ENCODE results near the gene LRRC4.
A peak's percentile ranks its signal among the peaks of the same experiment; 100 is the strongest.

LRRC4 gene

GRCh38 chr7:128029405-128029995, 1.7 kb downstream of the LRRC4 start:
- no peak for DNase-seq

GRCh38 chr7:128027485-128027980, 3.7 kb downstream of the LRRC4 start:
- no peak for DNase-seq

GRCh38 chr7:128026551-128026950, 4.7 kb downstream of the LRRC4 start:
- DNase-seq = no peak

GRCh38 chr7:128025819-128026218, 5.4 kb downstream of the LRRC4 start:
- DNase-seq = no peak

- DNase-seq = no peak
These were observed 5.9 kb downstream of the LRRC4 start for GRCh38 chr7:128025380-128025779.

- no peak for DNase-seq
These were observed 7.1 kb downstream of the LRRC4 start for GRCh38 chr7:128024151-128024550.

- DNase-seq = no peak
These were observed 8.4 kb downstream of the LRRC4 start for GRCh38 chr7:128022631-128023532.

GRCh38 chr7:128021366-128021765, 9.9 kb downstream of the LRRC4 start:
- no peak for DNase-seq

- no peak for DNase-seq
These were observed 11.1 kb downstream of the LRRC4 start for GRCh38 chr7:128020159-128020558.

GRCh38 chr7:128019288-128019687, 11.9 kb downstream of the LRRC4 start:
- DNase-seq = no peak

GRCh38 chr7:128017862-128018845, 13.1 kb downstream of the LRRC4 start:
- no peak for DNase-seq

- DNase-seq = no peak
These were observed 13.8 kb downstream of the LRRC4 start for GRCh38 chr7:128017460-128017859.

- no peak for DNase-seq
These were observed 16.4 kb downstream of the LRRC4 start for GRCh38 chr7:128014811-128015210.

- no peak for DNase-seq
These were observed 20.0 kb downstream of the LRRC4 start for GRCh38 chr7:128011131-128011661.

GRCh38 chr7:128010391-128011127, 20.7 kb downstream of the LRRC4 start:
- DNase-seq = no peak

- no peak for DNase-seq
These were observed 22.5 kb downstream of the LRRC4 start for GRCh38 chr7:128008744-128009143.

- no peak for DNase-seq
These were observed 23.1 kb downstream of the LRRC4 start for GRCh38 chr7:128008141-128008540.

- DNase-seq = no peak
These were observed 23.9 kb downstream of the LRRC4 start for GRCh38 chr7:128007303-128007680.

- DNase-seq = no peak
These were observed 24.5 kb downstream of the LRRC4 start for GRCh38 chr7:128006550-128007302.

GRCh38 chr7:128005759-128006159, 25.5 kb downstream of the LRRC4 start:
- DNase-seq = no peak

- peak; percentile 25 for DNase-seq
These were observed 26.1 kb downstream of the LRRC4 start for GRCh38 chr7:128005117-128005516.
